ENCODE results near the gene FNDC3B.

FNDC3B gene

GRCh38 chr3:172195407-172195754 is 156.0 kb downstream of the FNDC3B start:
- no peak for DNase-seq

GRCh38 chr3:172197344-172197743 is 158.0 kb downstream of the FNDC3B start:
- no peak for DNase-seq

- no peak for DNase-seq
Observed at GRCh38 chr3:172198428-172198827, 159.1 kb downstream of the FNDC3B start.

GRCh38 chr3:172199850-172200369 is 160.5 kb downstream of the FNDC3B start:
- DNase-seq: no peak

- peak; percentile 38 for DNase-seq
Observed at GRCh38 chr3:172201136-172201869, 161.9 kb downstream of the FNDC3B start.

GRCh38 chr3:172201870-172202236 is 162.5 kb downstream of the FNDC3B start:
- DNase-seq: peak; percentile 38

GRCh38 chr3:172202797-172203196 is 163.4 kb downstream of the FNDC3B start:
- no peak for DNase-seq

GRCh38 chr3:172203522-172204258 is 164.3 kb downstream of the FNDC3B start:
- no peak for DNase-seq

GRCh38 chr3:172204716-172205115 is 165.3 kb downstream of the FNDC3B start:
- no peak for DNase-seq

- no peak for DNase-seq
Observed at GRCh38 chr3:172208586-172209332, 169.4 kb downstream of the FNDC3B start.

- DNase-seq: no peak
Observed at GRCh38 chr3:172209333-172210321, 170.2 kb downstream of the FNDC3B start.

- DNase-seq: no peak
Observed at GRCh38 chr3:172210355-172210754, 171.0 kb downstream of the FNDC3B start.

- DNase-seq: no peak
Observed at GRCh38 chr3:172211123-172211522, 171.7 kb downstream of the FNDC3B start.

- peak; percentile 35 for DNase-seq
Observed at GRCh38 chr3:172213200-172213599, 173.8 kb downstream of the FNDC3B start.

- DNase-seq: no peak
Observed at GRCh38 chr3:172213904-172214303, 174.5 kb downstream of the FNDC3B start.

GRCh38 chr3:172216267-172216666 is 176.9 kb downstream of the FNDC3B start:
- DNase-seq: no peak

- no peak for DNase-seq
Observed at GRCh38 chr3:172216911-172217310, 177.5 kb downstream of the FNDC3B start.

GRCh38 chr3:172217877-172218276 is 178.5 kb downstream of the FNDC3B start:
- DNase-seq: no peak

GRCh38 chr3:172218350-172219323 is 179.3 kb downstream of the FNDC3B start:
- peak; percentile 15 for DNase-seq

GRCh38 chr3:172219750-172220149 is 180.4 kb downstream of the FNDC3B start:
- DNase-seq: no peak

GRCh38 chr3:172221547-172221946 is 182.2 kb downstream of the FNDC3B start:
- no peak for DNase-seq
